ENCODE results near the gene RNGTT.
A peak's percentile ranks its signal among the peaks of the same experiment; 100 is the strongest.
"Not testable (repeated sequence)": the region's sequence is repeated elsewhere in the genome, so short reads cannot be mapped to it uniquely, and the experiment has no call there.

The RNGTT gene

GRCh38 chr6:88914895-88915598 lies 48.4 kb downstream of the RNGTT start:
- DNase-seq (ENCODE audit: low spot score) = no peak
- no peak for FAIRE-seq

GRCh38 chr6:88914180-88914579 lies 49.2 kb downstream of the RNGTT start:
- FAIRE-seq = no peak
- no peak for DNase-seq (ENCODE audit: low spot score)

GRCh38 chr6:88913471-88913870 lies 49.9 kb downstream of the RNGTT start:
- no peak for DNase-seq (ENCODE audit: low spot score)
- FAIRE-seq = no peak

GRCh38 chr6:88910922-88911778 lies 52.3 kb downstream of the RNGTT start:
- DNase-seq (ENCODE audit: low spot score) (no peak), FAIRE-seq (no peak)

- FAIRE-seq = no peak
- DNase-seq (ENCODE audit: low spot score) = no peak
Observed at GRCh38 chr6:88908598-88909548, 54.5 kb downstream of the RNGTT start.

GRCh38 chr6:88907148-88907547 lies 56.3 kb downstream of the RNGTT start:
- DNase-seq (ENCODE audit: low spot score); FAIRE-seq: not testable (repeated sequence)

GRCh38 chr6:88899569-88900316 lies 63.7 kb downstream of the RNGTT start:
- FAIRE-seq = no peak
- no peak for DNase-seq (ENCODE audit: low spot score)

- DNase-seq (ENCODE audit: low spot score) (no peak), FAIRE-seq (no peak)
Observed at GRCh38 chr6:88895911-88896310, 67.5 kb downstream of the RNGTT start.

GRCh38 chr6:88890860-88891845 lies 72.3 kb downstream of the RNGTT start:
- FAIRE-seq (no peak), DNase-seq (ENCODE audit: low spot score) (no peak)

GRCh38 chr6:88890394-88890793 lies 73.0 kb downstream of the RNGTT start:
- no peak for DNase-seq (ENCODE audit: low spot score)
- no peak for FAIRE-seq

GRCh38 chr6:88884361-88884760 lies 79.1 kb downstream of the RNGTT start:
- no peak for DNase-seq (ENCODE audit: low spot score)
- no peak for FAIRE-seq

- no peak for FAIRE-seq
- no peak for DNase-seq (ENCODE audit: low spot score)
Observed at GRCh38 chr6:88882536-88882935, 80.9 kb downstream of the RNGTT start.

- DNase-seq (ENCODE audit: low spot score) (no peak), FAIRE-seq (no peak)
Observed at GRCh38 chr6:88881451-88881850, 82.0 kb downstream of the RNGTT start.

- DNase-seq (ENCODE audit: low spot score) (no peak), FAIRE-seq (no peak)
Observed at GRCh38 chr6:88880021-88880420, 83.4 kb downstream of the RNGTT start.

- DNase-seq (ENCODE audit: low spot score) = no peak
Observed at GRCh38 chr6:88877893-88878292, 85.5 kb downstream of the RNGTT start.

GRCh38 chr6:88872962-88873361 lies 90.5 kb downstream of the RNGTT start:
- DNase-seq (ENCODE audit: low spot score) (no peak), FAIRE-seq (no peak)

More at GRCh38 chr6:88877893-88878292, 85.5 kb downstream of the RNGTT start:
- FAIRE-seq = no peak

- DNase-seq (ENCODE audit: low spot score) = no peak
- no peak for FAIRE-seq
Observed at GRCh38 chr6:88871498-88871897, 91.9 kb downstream of the RNGTT start.

GRCh38 chr6:88870717-88871330 lies 92.6 kb downstream of the RNGTT start:
- DNase-seq (ENCODE audit: low spot score) = peak; percentile 38
- FAIRE-seq = peak; percentile 86
